ENCODE data around the gene PNPT1.

The PNPT1 gene

GRCh38 chr2:55595536-55595935 is 98.1 kb downstream of the PNPT1 start:
- no peak for DNase-seq

- no peak for DNase-seq
These were observed 101.5 kb downstream of the PNPT1 start for GRCh38 chr2:55592130-55592529.

- peak; percentile 81 for DNase-seq
These were observed 102.7 kb downstream of the PNPT1 start for GRCh38 chr2:55590810-55591440.

DNA sequence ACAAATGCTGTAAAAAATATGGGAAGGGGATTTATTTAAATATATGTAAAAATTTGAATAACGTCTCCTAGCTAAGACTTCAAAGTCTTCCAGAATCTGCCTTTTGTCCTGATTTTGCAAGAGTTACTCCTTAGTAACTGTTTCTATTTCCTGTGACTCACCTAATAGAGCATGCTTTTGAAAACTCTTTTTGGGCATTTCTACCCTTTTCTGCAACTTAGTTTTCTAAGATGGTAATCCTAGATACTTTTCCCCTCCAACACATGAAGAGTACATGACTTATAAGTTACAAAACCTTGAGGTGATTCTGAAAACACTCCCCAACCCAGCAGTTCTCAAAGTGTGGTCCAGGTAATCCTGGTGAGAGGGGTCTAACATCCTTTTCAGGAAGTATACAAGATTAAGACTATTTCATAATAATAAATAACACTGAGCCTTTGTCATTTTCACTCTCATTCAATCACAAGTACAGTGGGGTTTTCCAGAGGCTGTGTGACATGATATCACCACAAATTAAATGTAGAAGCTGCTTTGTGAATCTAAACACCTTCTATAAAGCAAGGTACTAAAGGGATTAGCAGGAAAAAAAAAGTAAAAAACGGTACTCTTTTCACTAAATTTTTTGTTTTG is 108.1 kb downstream of the PNPT1 start:
- peak; percentile 8 for DNase-seq
